Stimulated activated memory B cell treated with anti-CD40 and anti-IgM and Interleukin-4, amounts not matched to agents 10 μg/mL and 1 μg/mL and 100 μg/mL, for 72 hours (primary cell): ENCODE results near the gene SMTNL2.
"Not testable (repeated sequence)": the region's sequence is repeated elsewhere in the genome, so short reads cannot be mapped to it uniquely, and the experiment has no call there.

Experiments used
- ATAC-seq: fragments of 150-1000 bp; cut with Tn5 transposase; 2 replicates; pipeline ENCODE4 v1.10.0; 2021
- H3K27ac Mint-ChIP-seq: one replicate; pipeline ENCODE4 v1.8.0; 2022; ENCODE audit warnings: mild to moderate bottlenecking, mixed read lengths
- H3K27me3 Mint-ChIP-seq: one replicate; pipeline ENCODE4 v1.8.0; 2022; ENCODE audit warnings: mixed read lengths
- H3K36me3 Mint-ChIP-seq: one replicate; pipeline ENCODE4 v1.8.0; 2022; ENCODE audit warnings: mixed read lengths
- H3K4me1 Mint-ChIP-seq: one replicate; pipeline ENCODE4 v1.8.0; 2022; ENCODE audit warnings: mixed read lengths
- H3K4me3 Mint-ChIP-seq: one replicate; pipeline ENCODE4 v1.8.0; 2022; ENCODE audit warnings: mild to moderate bottlenecking, moderate library complexity, mixed read lengths
- H3K9me3 Mint-ChIP-seq: one replicate; pipeline ENCODE4 v1.8.0; 2022; ENCODE audit warnings: mixed read lengths

SMTNL2 gene

GRCh38 chr17:4633643-4634042 is 49.3 kb downstream of the SMTNL2 start:
- Mint-ChIP-seq H3K27me3 (peaks cover 13% of the 10 kb centered on the region), H3K36me3 (no peaks in the 10 kb centered on the region), H3K4me1 (peaks cover 46% of the 10 kb centered on the region), H3K27ac (no peak overlapping the region), H3K9me3 (peaks cover 5% of the 10 kb centered on the region), H3K4me3 (no peak overlapping the region)
- ATAC-seq, result no peak

- ATAC-seq, result no peak
- Mint-ChIP-seq H3K36me3 (no peaks in the 10 kb centered on the region), H3K9me3 (peaks cover 5% of the 10 kb centered on the region), H3K27ac (no peak overlapping the region), H3K27me3 (peaks cover 23% of the 10 kb centered on the region), H3K4me3 (no peak overlapping the region), H3K4me1 (peaks cover 55% of the 10 kb centered on the region)
These were observed 50.6 kb downstream of the SMTNL2 start for GRCh38 chr17:4634976-4635375.

- peak; percentile 94 for ATAC-seq
- no peaks in the 10 kb centered on the region for H3K36me3 Mint-ChIP-seq
- peaks cover 56% of the 10 kb centered on the region for H3K4me1 Mint-ChIP-seq
- peak overlapping the region; percentile 71 for H3K4me3 Mint-ChIP-seq
- H3K9me3 Mint-ChIP-seq, result peaks cover 5% of the 10 kb centered on the region
- peaks cover 31% of the 10 kb centered on the region for H3K27me3 Mint-ChIP-seq
- peak overlapping the region; percentile 6 for H3K27ac Mint-ChIP-seq
These were observed 51.6 kb downstream of the SMTNL2 start for GRCh38 chr17:4635823-4636375.

GRCh38 chr17:4636474-4637100 is 52.3 kb downstream of the SMTNL2 start:
- peak overlapping the region; percentile 71 for H3K4me3 Mint-ChIP-seq
- H3K9me3 Mint-ChIP-seq, result peaks cover 5% of the 10 kb centered on the region
- ATAC-seq, result no peak
- H3K36me3 Mint-ChIP-seq, result no peaks in the 10 kb centered on the region
- peak overlapping the region; percentile 6 for H3K27ac Mint-ChIP-seq
- peaks cover 57% of the 10 kb centered on the region for H3K4me1 Mint-ChIP-seq
- peaks cover 38% of the 10 kb centered on the region for H3K27me3 Mint-ChIP-seq

- H3K27ac Mint-ChIP-seq, result peak overlapping the region; percentile 60
- H3K36me3 Mint-ChIP-seq, ATAC-seq, H3K9me3 Mint-ChIP-seq: not testable (repeated sequence)
- H3K4me1 Mint-ChIP-seq, result peaks cover 62% of the 10 kb centered on the region
- H3K4me3 Mint-ChIP-seq, result peak overlapping the region; percentile 75
- H3K27me3 Mint-ChIP-seq, result peaks cover 60% of the 10 kb centered on the region
These were observed 54.4 kb downstream of the SMTNL2 start for GRCh38 chr17:4638766-4639165.

GRCh38 chr17:4639301-4640059 is 55.2 kb downstream of the SMTNL2 start:
- not testable (repeated sequence) for H3K9me3 Mint-ChIP-seq, H3K36me3 Mint-ChIP-seq
- H3K27me3 Mint-ChIP-seq, result peaks cover 67% of the 10 kb centered on the region
- H3K4me1 Mint-ChIP-seq, result peaks cover 62% of the 10 kb centered on the region
- peak overlapping the region; percentile 75 for H3K4me3 Mint-ChIP-seq
- H3K27ac Mint-ChIP-seq, result peak overlapping the region; percentile 60
- ATAC-seq, result peak; percentile 60

- not testable (repeated sequence) for H3K27ac Mint-ChIP-seq, ATAC-seq, H3K36me3 Mint-ChIP-seq, H3K9me3 Mint-ChIP-seq
- Mint-ChIP-seq H3K27me3 (peaks cover 79% of the 10 kb centered on the region), H3K4me1 (peaks cover 52% of the 10 kb centered on the region), H3K4me3 (peak overlapping the region; percentile 15)
These were observed 56.4 kb downstream of the SMTNL2 start for GRCh38 chr17:4640569-4641188.

GRCh38 chr17:4641297-4642195 is 57.2 kb downstream of the SMTNL2 start, which contains the start of gene ALOX15:
Gene ALOX15 (minus strand): TSS chr17:4641678. CDS start chr17:4641651, 27 bp downstream.
- Mint-ChIP-seq H3K36me3 (no peaks in the 10 kb centered on the region), H3K27me3 (peaks cover 87% of the 10 kb centered on the region), H3K4me3 (peak within 1 kb of the TSS; percentile 15), H3K9me3 (no peaks in the 10 kb centered on the region), H3K4me1 (peaks cover 43% of the 10 kb centered on the region), H3K27ac (no peak within 1 kb of the TSS)
- no peak for ATAC-seq

GRCh38 chr17:4642286-4642685 is 58.0 kb downstream of the SMTNL2 start:
- Mint-ChIP-seq H3K4me1 (peaks cover 36% of the 10 kb centered on the region), H3K27me3 (peaks cover 88% of the 10 kb centered on the region), H3K27ac (no peak overlapping the region), H3K9me3 (no peaks in the 10 kb centered on the region), H3K36me3 (no peaks in the 10 kb centered on the region), H3K4me3 (no peak overlapping the region)
- no peak for ATAC-seq

- ATAC-seq, result no peak
- peaks cover 75% of the 10 kb centered on the region for H3K27me3 Mint-ChIP-seq
- H3K27ac Mint-ChIP-seq, result no peak overlapping the region
- no peak overlapping the region for H3K4me3 Mint-ChIP-seq
- no peaks in the 10 kb centered on the region for H3K36me3 Mint-ChIP-seq
- H3K4me1 Mint-ChIP-seq, result peaks cover 23% of the 10 kb centered on the region
- H3K9me3 Mint-ChIP-seq, result no peaks in the 10 kb centered on the region
These were observed 59.3 kb downstream of the SMTNL2 start for GRCh38 chr17:4643676-4644075.

GRCh38 chr17:4645642-4646041 is 61.3 kb downstream of the SMTNL2 start:
- Mint-ChIP-seq H3K9me3 (no peaks in the 10 kb centered on the region), H3K27ac (no peak overlapping the region), H3K27me3 (peaks cover 60% of the 10 kb centered on the region), H3K36me3 (no peaks in the 10 kb centered on the region), H3K4me1 (peaks cover 14% of the 10 kb centered on the region), H3K4me3 (no peak overlapping the region)
- ATAC-seq, result no peak

GRCh38 chr17:4648741-4649140 is 64.4 kb downstream of the SMTNL2 start:
- no peak for ATAC-seq
- Mint-ChIP-seq H3K27me3 (peaks cover 52% of the 10 kb centered on the region), H3K9me3 (no peaks in the 10 kb centered on the region), H3K27ac (no peak overlapping the region), H3K36me3 (no peaks in the 10 kb centered on the region), H3K4me3 (no peak overlapping the region), H3K4me1 (no peaks in the 10 kb centered on the region)

GRCh38 chr17:4652997-4653396 is 68.7 kb downstream of the SMTNL2 start:
- Mint-ChIP-seq H3K4me1 (no peaks in the 10 kb centered on the region), H3K27ac (no peak overlapping the region), H3K9me3 (peaks cover 2% of the 10 kb centered on the region), H3K27me3 (peaks cover 32% of the 10 kb centered on the region), H3K4me3 (no peak overlapping the region), H3K36me3 (no peaks in the 10 kb centered on the region)
- no peak for ATAC-seq

GRCh38 chr17:4655933-4656332 is 71.6 kb downstream of the SMTNL2 start:
- H3K4me1 Mint-ChIP-seq, H3K36me3 Mint-ChIP-seq, H3K4me3 Mint-ChIP-seq, ATAC-seq, H3K27ac Mint-ChIP-seq, H3K9me3 Mint-ChIP-seq: not testable (repeated sequence)
- peaks cover 52% of the 10 kb centered on the region for H3K27me3 Mint-ChIP-seq
